ENCODE measurements around the gene TEX264.

DNA sequence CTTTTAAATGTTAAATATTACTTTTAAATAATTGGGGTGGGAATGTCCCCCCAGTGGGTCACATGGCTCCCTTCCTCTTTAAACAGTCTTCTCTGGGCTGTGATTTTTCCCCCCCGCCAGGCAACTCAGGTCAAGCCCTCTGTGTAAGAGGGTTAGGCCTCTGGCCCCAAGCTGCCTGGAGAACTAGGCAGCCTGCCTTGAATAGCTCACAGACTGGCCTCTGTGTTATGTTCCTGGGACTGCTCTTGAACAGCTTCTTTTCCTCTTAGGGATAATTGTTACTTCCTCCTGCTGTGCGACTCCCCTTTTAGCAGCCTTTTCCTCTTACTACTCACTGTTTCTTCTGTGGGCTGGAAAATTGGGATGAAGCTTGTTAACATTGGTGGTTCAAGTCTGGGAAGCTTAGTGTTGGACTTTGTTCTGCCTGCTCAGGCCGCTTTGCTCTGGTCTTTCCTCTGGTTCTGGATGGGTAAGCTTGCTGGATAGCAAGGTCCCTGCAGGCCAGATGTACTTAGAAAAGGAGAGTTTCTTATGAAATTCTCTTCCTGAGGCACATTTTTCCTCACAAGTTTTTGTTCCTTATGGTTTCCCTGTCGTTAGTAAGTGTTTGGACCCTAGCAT, 2.2 kb downstream of the TEX264 start:
- TF ChIP-seq, protein P1, sequence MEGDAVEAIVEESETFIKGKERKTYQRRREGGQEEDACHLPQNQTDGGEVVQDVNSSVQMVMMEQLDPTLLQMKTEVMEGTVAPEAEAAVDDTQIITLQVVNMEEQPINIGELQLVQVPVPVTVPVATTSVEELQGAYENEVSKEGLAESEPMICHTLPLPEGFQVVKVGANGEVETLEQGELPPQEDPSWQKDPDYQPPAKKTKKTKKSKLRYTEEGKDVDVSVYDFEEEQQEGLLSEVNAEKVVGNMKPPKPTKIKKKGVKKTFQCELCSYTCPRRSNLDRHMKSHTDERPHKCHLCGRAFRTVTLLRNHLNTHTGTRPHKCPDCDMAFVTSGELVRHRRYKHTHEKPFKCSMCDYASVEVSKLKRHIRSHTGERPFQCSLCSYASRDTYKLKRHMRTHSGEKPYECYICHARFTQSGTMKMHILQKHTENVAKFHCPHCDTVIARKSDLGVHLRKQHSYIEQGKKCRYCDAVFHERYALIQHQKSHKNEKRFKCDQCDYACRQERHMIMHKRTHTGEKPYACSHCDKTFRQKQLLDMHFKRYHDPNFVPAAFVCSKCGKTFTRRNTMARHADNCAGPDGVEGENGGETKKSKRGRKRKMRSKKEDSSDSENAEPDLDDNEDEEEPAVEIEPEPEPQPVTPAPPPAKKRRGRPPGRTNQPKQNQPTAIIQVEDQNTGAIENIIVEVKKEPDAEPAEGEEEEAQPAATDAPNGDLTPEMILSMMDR (IDR thresholded peaks at IDR 0.05 in 8 of 11, conservative IDR thresholded peaks at IDR 0.05 in 3 of 11), result no peak
- TF ChIP-seq POLR2A (IDR thresholded peaks at IDR 0.05), result no peak
- TF ChIP-seq POLR2AphosphoS5 (IDR thresholded peaks at IDR 0.05), result no peak
